Choroid plexus epithelial cell (primary cell): Measurements from ENCODE around the gene DUSP28.

Experiments
- DNase-seq: peaks from one replicate; pipeline ENCODE4 v3.0.0-alpha.2; 2010; ENCODE audit warnings: low read depth
- H3K4me3 ChIP-seq: 2 replicates; pipeline ENCODE4 v1.5.1; 2011; ENCODE audit warnings: low read depth, mild to moderate bottlenecking, control low read depth, low read length, moderate library complexity
- TF ChIP-seq, protein P1 (sequence below): conservative IDR thresholded peaks from 2 replicates; pipeline ENCODE4 v1.5.1; 2011; ENCODE audit warnings: low read depth, mild to moderate bottlenecking, control low read depth, inconsistent platforms, low read length, moderate library complexity

The DUSP28 gene

DNA sequence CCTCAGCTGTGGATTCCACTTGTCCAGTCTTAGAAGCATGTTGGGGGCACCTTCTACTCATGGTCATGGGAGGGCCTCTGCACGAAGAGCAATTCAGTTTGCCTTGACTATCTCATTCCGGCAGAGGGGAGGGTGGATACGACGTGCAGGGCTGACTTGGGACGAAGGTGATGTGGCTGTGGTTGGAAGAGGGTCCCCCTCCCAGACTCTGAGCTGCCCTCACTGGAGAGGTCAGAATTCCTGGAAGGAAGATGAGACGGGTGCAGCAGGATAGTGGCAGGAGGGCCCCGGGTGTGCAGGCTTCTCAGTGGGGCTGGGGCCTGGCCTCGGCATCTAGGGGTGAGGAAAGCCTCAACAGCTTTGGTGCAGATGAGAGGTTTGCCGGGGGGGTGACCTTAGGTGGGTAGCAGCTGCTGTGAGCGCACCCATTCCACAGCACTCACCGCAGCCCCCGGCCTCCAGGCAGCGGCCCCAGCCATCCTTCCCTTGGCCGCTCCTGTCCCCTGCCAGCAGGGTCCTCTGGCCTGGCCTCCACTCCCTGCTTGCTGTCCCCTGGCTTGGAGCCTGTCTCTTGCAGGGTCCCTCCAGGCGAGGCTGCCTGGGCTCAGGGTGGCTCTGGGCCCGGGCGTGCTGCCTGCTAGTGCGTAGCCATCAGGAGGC lies 11.3 kb downstream of the DUSP28 start:
- DNase-seq, result no peak
- TF ChIP-seq, protein P1, sequence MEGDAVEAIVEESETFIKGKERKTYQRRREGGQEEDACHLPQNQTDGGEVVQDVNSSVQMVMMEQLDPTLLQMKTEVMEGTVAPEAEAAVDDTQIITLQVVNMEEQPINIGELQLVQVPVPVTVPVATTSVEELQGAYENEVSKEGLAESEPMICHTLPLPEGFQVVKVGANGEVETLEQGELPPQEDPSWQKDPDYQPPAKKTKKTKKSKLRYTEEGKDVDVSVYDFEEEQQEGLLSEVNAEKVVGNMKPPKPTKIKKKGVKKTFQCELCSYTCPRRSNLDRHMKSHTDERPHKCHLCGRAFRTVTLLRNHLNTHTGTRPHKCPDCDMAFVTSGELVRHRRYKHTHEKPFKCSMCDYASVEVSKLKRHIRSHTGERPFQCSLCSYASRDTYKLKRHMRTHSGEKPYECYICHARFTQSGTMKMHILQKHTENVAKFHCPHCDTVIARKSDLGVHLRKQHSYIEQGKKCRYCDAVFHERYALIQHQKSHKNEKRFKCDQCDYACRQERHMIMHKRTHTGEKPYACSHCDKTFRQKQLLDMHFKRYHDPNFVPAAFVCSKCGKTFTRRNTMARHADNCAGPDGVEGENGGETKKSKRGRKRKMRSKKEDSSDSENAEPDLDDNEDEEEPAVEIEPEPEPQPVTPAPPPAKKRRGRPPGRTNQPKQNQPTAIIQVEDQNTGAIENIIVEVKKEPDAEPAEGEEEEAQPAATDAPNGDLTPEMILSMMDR, result no peak
- H3K4me3 ChIP-seq, result no peak overlapping the region

DNA sequence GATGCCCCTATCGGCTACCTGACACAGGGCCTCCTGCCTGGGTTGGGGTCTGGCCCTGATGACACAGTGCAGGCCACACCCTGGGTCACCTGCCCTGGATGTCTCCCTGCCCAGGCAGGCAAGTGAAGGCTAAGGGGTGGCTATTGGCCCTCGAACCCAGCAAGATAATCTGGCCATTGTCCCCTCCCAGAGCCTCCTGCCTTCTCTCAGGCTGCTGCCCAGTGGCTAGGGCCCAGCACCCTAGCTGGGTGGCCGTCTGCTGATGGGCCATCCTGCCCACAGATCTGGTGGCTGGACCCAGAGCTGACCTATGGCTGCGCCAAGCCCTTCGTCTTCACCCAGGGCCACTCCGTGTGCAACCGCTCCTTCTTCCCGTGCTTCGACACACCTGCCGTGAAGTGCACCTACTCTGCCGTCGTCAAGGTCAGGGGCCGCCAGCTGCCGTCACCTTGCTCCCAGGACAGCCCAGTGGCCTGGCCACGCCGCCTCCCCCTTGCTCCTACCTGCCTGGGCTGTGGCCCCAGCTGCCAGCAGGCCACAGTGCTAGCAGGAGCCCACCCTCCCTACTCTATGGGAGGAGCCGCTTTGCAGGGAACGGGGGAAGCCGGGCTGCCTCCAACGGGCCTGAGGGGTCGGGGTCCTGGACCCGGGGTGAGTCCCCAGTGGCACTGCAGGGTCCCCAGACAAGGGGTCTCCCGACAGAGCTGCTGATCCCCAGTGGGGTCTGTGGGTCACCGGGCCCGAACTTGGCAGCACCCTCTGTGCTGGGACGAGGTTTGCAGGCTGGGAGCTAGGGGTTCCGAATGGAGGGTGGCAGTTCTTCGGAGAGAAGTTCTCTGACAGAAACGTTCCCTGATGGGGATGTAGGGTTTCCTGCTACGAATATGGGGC lies 12.2 kb downstream of the DUSP28 start:
- H3K4me3 ChIP-seq, result no peak overlapping the region
- no peak for DNase-seq
- TF ChIP-seq, protein P1, result no peak

DNA sequence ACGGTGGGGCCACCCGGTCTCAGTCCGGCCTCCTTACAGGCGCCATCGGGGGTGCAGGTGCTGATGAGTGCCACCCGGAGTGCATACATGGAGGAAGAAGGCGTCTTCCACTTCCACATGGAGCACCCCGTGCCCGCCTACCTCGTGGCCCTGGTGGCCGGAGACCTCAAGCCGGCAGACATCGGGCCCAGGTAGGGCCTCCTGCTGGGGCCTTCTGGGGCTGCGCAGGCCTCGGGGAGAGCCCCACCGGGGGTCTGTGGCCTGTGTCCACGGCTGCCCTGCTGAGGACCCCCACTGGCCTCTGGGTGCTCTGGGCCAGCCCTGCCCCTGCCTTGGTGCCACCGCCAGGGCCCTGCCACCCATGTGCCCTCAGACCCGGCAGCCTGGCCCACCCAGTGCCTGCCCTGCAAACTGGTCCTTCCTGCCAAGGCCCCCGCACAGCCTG lies 12.9 kb downstream of the DUSP28 start:
- H3K4me3 ChIP-seq, result no peak overlapping the region
- TF ChIP-seq, protein P1, result no peak
- no peak for DNase-seq

DNA sequence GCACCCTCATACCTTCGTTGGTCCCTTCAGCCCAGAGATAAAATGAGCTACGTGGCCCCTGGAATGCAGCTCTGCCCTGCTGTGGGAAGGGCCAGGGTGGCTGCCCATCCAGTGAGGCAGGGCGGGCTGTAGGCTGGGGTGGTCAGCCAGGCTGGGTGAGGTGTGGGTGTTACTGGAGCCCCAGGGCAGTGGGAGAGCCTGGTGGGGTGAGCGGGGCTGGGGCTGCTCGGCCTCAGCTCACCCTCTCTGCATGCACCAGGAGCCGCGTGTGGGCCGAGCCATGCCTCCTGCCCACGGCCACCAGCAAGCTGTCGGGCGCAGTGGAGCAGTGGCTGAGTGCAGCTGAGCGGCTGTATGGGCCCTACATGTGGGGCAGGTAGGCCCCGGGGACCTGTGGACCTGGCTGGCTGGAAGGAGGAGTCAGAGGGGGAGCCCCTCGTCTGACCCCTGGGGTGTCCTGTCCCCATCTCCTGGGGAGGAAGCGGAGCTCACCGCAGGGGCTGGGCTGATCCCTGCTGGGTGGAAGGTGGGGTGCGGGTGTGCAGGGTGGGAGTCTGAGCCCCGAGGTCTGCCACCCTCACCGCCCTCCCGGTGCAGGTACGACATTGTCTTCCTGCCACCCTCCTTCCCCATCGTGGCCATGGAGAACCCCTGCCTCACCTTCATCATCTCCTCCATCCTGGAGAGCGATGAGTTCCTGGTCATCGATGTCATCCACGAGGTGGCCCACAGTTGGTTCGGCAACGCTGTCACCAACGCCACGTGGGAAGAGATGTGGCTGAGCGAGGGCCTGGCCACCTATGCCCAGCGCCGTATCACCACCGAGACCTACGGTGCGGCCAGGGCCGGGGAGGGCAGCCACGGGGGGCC lies 13.6 kb downstream of the DUSP28 start:
- H3K4me3 ChIP-seq, result no peak overlapping the region

DNA sequence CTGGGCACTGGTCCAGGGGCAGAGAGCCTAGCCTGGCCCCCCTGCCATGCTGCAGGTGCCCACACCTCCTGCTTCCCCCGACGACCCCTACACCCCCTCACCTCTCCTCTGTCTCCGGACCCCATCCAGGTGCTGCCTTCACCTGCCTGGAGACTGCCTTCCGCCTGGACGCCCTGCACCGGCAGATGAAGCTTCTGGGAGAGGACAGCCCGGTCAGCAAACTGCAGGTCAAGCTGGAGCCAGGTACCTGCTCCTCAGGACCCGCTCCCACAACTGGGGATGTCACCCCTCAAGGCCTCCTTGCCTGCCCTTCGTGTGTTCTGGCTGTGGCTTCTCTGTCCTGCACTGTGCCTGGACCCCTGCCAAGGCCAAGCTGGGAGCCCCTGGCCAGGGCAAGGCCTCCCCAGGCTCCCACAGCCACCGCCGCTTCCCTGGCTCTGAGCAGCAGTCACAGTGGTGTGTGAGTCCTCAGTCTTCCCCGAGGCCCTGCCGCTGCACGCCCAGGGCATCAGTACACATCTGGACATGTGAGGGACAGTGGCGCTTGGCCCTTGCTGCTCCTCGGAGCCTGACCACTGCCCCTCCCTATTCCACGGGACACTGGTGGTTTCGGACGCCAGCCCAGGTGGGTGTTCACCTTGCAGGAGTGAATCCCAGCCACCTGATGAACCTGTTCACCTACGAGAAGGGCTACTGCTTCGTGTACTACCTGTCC lies 14.4 kb downstream of the DUSP28 start:
- no peak overlapping the region for H3K4me3 ChIP-seq
- TF ChIP-seq, protein P1, result no peak
- DNase-seq, result no peak

More for the DNA sequence above, 13.6 kb downstream of the DUSP28 start:
- TF ChIP-seq, protein P1, result no peak
- DNase-seq, result no peak
